Endothelial cell of umbilical vein (primary cell): ENCODE measurements around the gene MYH16.

Experiments used
- EZH2 ChIP-seq: IDR thresholded peaks from 2 replicates; pipeline ENCODE4 v1.6.1; 2012; ENCODE audit warnings: borderline replicate concordance, low read depth, mild to moderate bottlenecking, moderate library complexity, low read length, inconsistent platforms; ENCODE audit not compliant: severe bottlenecking
- FOS ChIP-seq: IDR thresholded peaks from 2 replicates; pipeline ENCODE4 v1.6.1; 2011; ENCODE audit warnings: mild to moderate bottlenecking, low read length, moderate library complexity, borderline replicate concordance; ENCODE audit not compliant: insufficient read depth
- GATA2 ChIP-seq: IDR thresholded peaks from 2 replicates; pipeline ENCODE4 v1.7.0; 2011; ENCODE audit warnings: low read depth, mild to moderate bottlenecking, moderate library complexity, mixed read lengths, low read length; ENCODE audit not compliant: insufficient read length, insufficient read depth
- JUN ChIP-seq: IDR thresholded peaks from 2 replicates; pipeline ENCODE4 v1.6.1; 2011; ENCODE audit warnings: borderline replicate concordance, low read depth; ENCODE audit not compliant: insufficient read length, insufficient read depth
- MYC ChIP-seq: IDR thresholded peaks from one replicate; pipeline ENCODE4 v1.6.1; 2011; ENCODE audit warnings: mild to moderate bottlenecking, low read depth, low read length
- POLR2A ChIP-seq: IDR thresholded peaks from 2 replicates; pipeline ENCODE4 v1.6.1; 2012; ENCODE audit warnings: low read depth, mild to moderate bottlenecking, control low read depth, low read length
- POLR2AphosphoS5 ChIP-seq: IDR thresholded peaks from 2 replicates; pipeline ENCODE4 v1.6.1; 2012; ENCODE audit warnings: low read depth, mild to moderate bottlenecking, control low read depth, low read length, moderate library complexity; ENCODE audit not compliant: insufficient read depth
- TF ChIP-seq, protein P1 (sequence below): IDR thresholded peaks from 2 replicates; pipeline ENCODE4 v1.6.1; 2011; ENCODE audit not compliant: insufficient read depth, insufficient read length
- TF ChIP-seq, protein P2 (sequence below), 2 donors: IDR thresholded peaks; 1 replicate in 1 of 2; 2 replicates in 1 of 2; pipeline ENCODE4 v1.5.1; 2011; ENCODE audit warnings: low read length in 2 of 2, mild to moderate bottlenecking in 2 of 2, moderate library complexity in 2 of 2, control low read depth in 1 of 2, inconsistent platforms in 1 of 2, low read depth in 1 of 2; ENCODE audit not compliant: insufficient read depth in 1 of 2; ENCODE audit errors: extremely low read depth in 1 of 2

DNA sequence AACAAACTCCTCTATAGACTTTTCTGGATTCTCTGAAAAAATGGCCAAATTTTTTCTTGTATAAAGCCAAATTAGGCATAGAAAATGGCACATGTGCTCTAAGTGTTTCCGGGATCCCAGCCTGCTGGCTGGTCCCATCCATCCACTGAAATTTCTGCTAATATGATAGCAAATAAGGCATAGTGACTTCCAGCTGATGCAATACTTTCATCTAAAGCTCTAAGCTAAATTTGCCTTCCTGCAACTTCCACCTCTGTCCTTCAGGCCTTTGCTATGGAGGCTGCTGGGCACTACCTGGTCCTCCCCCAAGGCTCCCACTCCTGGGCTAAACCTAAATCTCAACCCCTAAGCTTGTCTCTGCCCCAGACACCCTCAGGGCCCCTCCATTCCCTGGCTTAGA, 20.5 kb downstream of the MYH16 start:
- no peak for TF ChIP-seq POLR2A
- TF ChIP-seq, protein P1, sequence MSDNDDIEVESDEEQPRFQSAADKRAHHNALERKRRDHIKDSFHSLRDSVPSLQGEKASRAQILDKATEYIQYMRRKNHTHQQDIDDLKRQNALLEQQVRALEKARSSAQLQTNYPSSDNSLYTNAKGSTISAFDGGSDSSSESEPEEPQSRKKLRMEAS, result no peak
- TF ChIP-seq JUN, result no peak
- TF ChIP-seq POLR2AphosphoS5, result no peak
- no peak for TF ChIP-seq EZH2
- TF ChIP-seq, protein P2, sequence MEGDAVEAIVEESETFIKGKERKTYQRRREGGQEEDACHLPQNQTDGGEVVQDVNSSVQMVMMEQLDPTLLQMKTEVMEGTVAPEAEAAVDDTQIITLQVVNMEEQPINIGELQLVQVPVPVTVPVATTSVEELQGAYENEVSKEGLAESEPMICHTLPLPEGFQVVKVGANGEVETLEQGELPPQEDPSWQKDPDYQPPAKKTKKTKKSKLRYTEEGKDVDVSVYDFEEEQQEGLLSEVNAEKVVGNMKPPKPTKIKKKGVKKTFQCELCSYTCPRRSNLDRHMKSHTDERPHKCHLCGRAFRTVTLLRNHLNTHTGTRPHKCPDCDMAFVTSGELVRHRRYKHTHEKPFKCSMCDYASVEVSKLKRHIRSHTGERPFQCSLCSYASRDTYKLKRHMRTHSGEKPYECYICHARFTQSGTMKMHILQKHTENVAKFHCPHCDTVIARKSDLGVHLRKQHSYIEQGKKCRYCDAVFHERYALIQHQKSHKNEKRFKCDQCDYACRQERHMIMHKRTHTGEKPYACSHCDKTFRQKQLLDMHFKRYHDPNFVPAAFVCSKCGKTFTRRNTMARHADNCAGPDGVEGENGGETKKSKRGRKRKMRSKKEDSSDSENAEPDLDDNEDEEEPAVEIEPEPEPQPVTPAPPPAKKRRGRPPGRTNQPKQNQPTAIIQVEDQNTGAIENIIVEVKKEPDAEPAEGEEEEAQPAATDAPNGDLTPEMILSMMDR (IDR thresholded peaks at IDR 0.05; ENCODE audit: extremely low read depth in 1 of 2, insufficient read depth in 1 of 2, low read depth in 1 of 2, low read length in 2 of 2), result no peak
- no peak for TF ChIP-seq GATA2
- no peak for TF ChIP-seq MYC
- no peak for TF ChIP-seq FOS
